SU-DHL-6 (cell line): ENCODE results near the gene MUC5B.

ENCODE experiments used
- H2AFZ ChIP-seq: fragments of 200-600 bp; sonication (generic); 2 replicates; pipeline ENCODE4 v1.6.1; 2014; ENCODE audit warnings: low read depth, mild to moderate bottlenecking, moderate library complexity, mixed read lengths, antibody characterized with exemption, low read length; ENCODE audit not compliant: severe bottlenecking
- H3F3A ChIP-seq: fragments of 200-600 bp; shearing (Covaris generic); 2 replicates; pipeline ENCODE4 v1.6.0; 2016; ENCODE audit warnings: antibody characterized with exemption, mild to moderate bottlenecking; ENCODE audit not compliant: insufficient read depth
- H3K27ac ChIP-seq: fragments of 200-600 bp; sonication (generic); 2 replicates; pipeline ENCODE4 v1.5.1; 2016; ENCODE audit warnings: low read depth, mild to moderate bottlenecking, low read length, moderate library complexity, mixed read lengths
- H3K27me3 ChIP-seq: fragments of 200-600 bp; sonication (generic), shearing (Covaris generic); 2 replicates; pipeline ENCODE4 v1.6.0; 2014; ENCODE audit warnings: mild to moderate bottlenecking, low read length
- H3K36me3 ChIP-seq: fragments of 200-600 bp; sonication (generic); 2 replicates; pipeline ENCODE4 v1.6.1; 2014; ENCODE audit warnings: mild to moderate bottlenecking, low read length, mixed read lengths
- H3K4me2 ChIP-seq: fragments of 300-600, 200-600 bp; shearing (Covaris generic), sonication (generic); 2 replicates; pipeline ENCODE4 v1.6.0; 2014; ENCODE audit warnings: low read length, low read depth, mild to moderate bottlenecking; ENCODE audit not compliant: poor library complexity, severe bottlenecking
- H3K4me3 ChIP-seq: fragments of 200-600 bp; sonication (generic); 2 replicates; pipeline ENCODE4 v1.5.1; 2014; ENCODE audit warnings: antibody characterized with exemption, low read length, mild to moderate bottlenecking, mixed read lengths; ENCODE audit not compliant: insufficient read depth, poor library complexity, severe bottlenecking
- H3K79me2 ChIP-seq: fragments of 200-600 bp; sonication (generic); 2 replicates; pipeline ENCODE4 v1.6.1; 2014; ENCODE audit warnings: mild to moderate bottlenecking, low read length, moderate library complexity; ENCODE audit not compliant: insufficient read depth
- H3K9ac ChIP-seq: fragments of 200-600 bp; sonication (generic); 2 replicates; pipeline ENCODE4 v1.7.0; 2014; ENCODE audit warnings: mild to moderate bottlenecking, low read length
- H3K9me2 ChIP-seq: fragments of 200-600 bp; sonication (generic); replicated peaks from 2 replicates; pipeline ENCODE4 v1.6.1; 2014; ENCODE audit warnings: low read length; ENCODE audit not compliant: insufficient read depth
- H3K9me3 ChIP-seq: fragments of 200-600 bp; sonication (generic); 2 replicates; pipeline ENCODE4 v1.6.1; 2014; ENCODE audit warnings: low read length, mixed read lengths; ENCODE audit not compliant: insufficient read depth
- H4K20me1 ChIP-seq: fragments of 200-600 bp; sonication (generic); 2 replicates; pipeline ENCODE4 v1.6.1; 2014; ENCODE audit warnings: low read depth, mild to moderate bottlenecking, antibody characterized with exemption, low read length, moderate library complexity, mixed read lengths
- CTCF ChIP-seq: fragments of 200-600 bp; sonication (generic); IDR thresholded peaks from one replicate; pipeline ENCODE4 v1.5.1; 2017; ENCODE audit warnings: antibody characterized with exemption, mild to moderate bottlenecking, low read length, moderate library complexity; ENCODE audit not compliant: insufficient read depth, poor library complexity, severe bottlenecking
- EZH2phosphoT487 ChIP-seq: fragments of 200-600 bp; sonication (generic), shearing (Covaris generic); conservative IDR thresholded peaks from 2 replicates; pipeline ENCODE4 v1.6.1; 2018; ENCODE audit warnings: mild to moderate bottlenecking, antibody characterized with exemption, low read length, moderate library complexity, mixed read lengths

MUC5B gene

GRCh38 chr11:1259076-1259461 is 36.2 kb downstream of the MUC5B start:
- Histone ChIP-seq H3F3A (no peaks in the 10 kb centered on the region), H3K36me3 (no peaks in the 10 kb centered on the region), H4K20me1 (no peaks in the 10 kb centered on the region), H3K79me2 (no peaks in the 10 kb centered on the region), H2AFZ (no peak overlapping the region), H3K9me3 (no peaks in the 10 kb centered on the region), H3K27me3 (no peaks in the 10 kb centered on the region), H3K9ac (no peak overlapping the region), H3K4me2 (no peak overlapping the region), H3K27ac (no peak overlapping the region), H3K9me2 (no peaks in the 10 kb centered on the region), H3K4me3 (no peak overlapping the region)
- no peak for TF ChIP-seq CTCF
- no peak for TF ChIP-seq EZH2phosphoT487

GRCh38 chr11:1259561-1259960 is 36.7 kb downstream of the MUC5B start:
- Histone ChIP-seq H3F3A (no peaks in the 10 kb centered on the region), H3K4me3 (no peak overlapping the region), H3K4me2 (no peak overlapping the region), H4K20me1 (no peaks in the 10 kb centered on the region), H3K36me3 (no peaks in the 10 kb centered on the region), H2AFZ (no peak overlapping the region), H3K27ac (no peak overlapping the region), H3K9me3 (peaks cover under 1% of the 10 kb centered on the region; the same call in 1 of the 2 replicates), H3K27me3 (no peaks in the 10 kb centered on the region), H3K9ac (no peak overlapping the region), H3K79me2 (no peaks in the 10 kb centered on the region), H3K9me2 (no peaks in the 10 kb centered on the region)
- no peak for TF ChIP-seq EZH2phosphoT487
- TF ChIP-seq CTCF = no peak

GRCh38 chr11:1260023-1260501 is 37.2 kb downstream of the MUC5B start:
- H3K79me2 ChIP-seq = no peaks in the 10 kb centered on the region
- no peak overlapping the region for H3K4me3 ChIP-seq

More at GRCh38 chr11:1260023-1260501, 37.2 kb downstream of the MUC5B start:
- Histone ChIP-seq H4K20me1 (no peaks in the 10 kb centered on the region), H3K27ac (no peak overlapping the region), H2AFZ (no peak overlapping the region), H3K9me2 (no peaks in the 10 kb centered on the region), H3K4me2 (no peak overlapping the region), H3K27me3 (no peaks in the 10 kb centered on the region), H3F3A (no peaks in the 10 kb centered on the region), H3K9me3 (peaks cover 5% of the 10 kb centered on the region; the same call in 1 of the 2 replicates), H3K9ac (no peak overlapping the region), H3K36me3 (no peaks in the 10 kb centered on the region)
- no peak for TF ChIP-seq CTCF
- TF ChIP-seq EZH2phosphoT487 = no peak
